ENCODE data around the gene FHOD3.
"Not testable (repeated sequence)": the region's sequence is repeated elsewhere in the genome, so short reads cannot be mapped to it uniquely, and the experiment has no call there.

The FHOD3 gene

GRCh38 chr18:36745219-36745975 lies 447.9 kb downstream of the FHOD3 start:
- no peak overlapping the region for H3K27ac ChIP-seq (ENCODE audit: low read length)
- no peaks in the 10 kb centered on the region for H3K9me3 ChIP-seq (ENCODE audit: control insufficient read depth in 1 of 2, low read length in 2 of 2)
- H3K36me3 ChIP-seq (ENCODE audit: control insufficient read depth in 1 of 2, insufficient read depth in 2 of 2, low read length in 2 of 2) = peaks cover 0 to 31% of the 10 kb centered on the region in 2 donors

DNA sequence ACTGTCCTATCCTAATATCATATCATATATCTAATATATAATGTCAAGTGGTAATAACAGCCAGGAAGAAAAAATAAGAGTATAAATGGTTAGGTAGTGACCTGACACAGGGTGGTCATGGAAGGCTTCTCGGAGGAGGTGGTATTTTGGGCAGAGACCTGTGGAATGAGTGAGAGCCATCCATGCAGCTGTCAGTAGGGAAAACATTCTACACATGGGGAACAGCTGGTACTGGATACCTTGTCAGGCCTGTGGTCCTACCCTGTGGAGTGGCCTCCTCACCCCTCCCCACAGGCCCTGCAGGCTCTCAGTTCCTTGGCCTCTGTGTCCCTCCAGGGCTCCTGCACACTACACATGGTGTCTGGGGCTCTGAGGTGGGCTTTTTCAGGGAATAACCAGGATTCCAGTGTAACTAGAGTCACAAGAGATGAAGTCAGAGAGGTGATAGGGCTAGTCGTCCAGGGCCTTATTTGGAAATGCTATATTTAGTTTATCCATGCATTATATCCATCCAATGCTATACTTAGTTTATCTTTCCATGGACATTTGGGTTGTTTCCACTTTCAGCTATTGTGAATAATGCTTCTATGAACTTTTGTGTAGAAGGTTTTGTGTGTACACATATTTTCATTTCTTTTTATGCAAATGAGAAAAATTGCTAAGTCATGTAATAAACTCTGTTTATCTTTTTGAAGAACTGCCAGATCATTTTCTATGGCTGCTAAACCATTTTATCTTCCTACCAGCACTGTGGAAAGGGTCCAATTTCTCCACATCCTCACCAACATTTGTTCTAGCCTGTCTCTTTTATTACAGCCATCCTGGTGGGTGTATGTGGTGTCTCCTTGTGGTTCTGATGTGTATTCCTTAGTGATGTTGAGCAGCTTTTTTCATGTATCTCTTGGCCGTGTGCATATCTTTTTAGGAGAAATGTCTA lies 455.7 kb downstream of the FHOD3 start:
- H3K9me3 ChIP-seq (ENCODE audit: control insufficient read depth in 1 of 2, low read length in 2 of 2) = no peaks in the 10 kb centered on the region
- H3K27me3 ChIP-seq (ENCODE audit: low read depth, low read length) = no peaks in the 10 kb centered on the region
- no peaks in the 10 kb centered on the region for H3K36me3 ChIP-seq (ENCODE audit: control insufficient read depth in 1 of 2, insufficient read depth in 2 of 2, low read length in 2 of 2)
- H3K4me1 ChIP-seq (ENCODE audit: control insufficient read depth in 1 of 2, insufficient read depth in 2 of 2, low read length in 2 of 2) = peaks cover 0 to 4% of the 10 kb centered on the region in 2 donors
- no peak overlapping the region for H3K4me3 ChIP-seq (ENCODE audit: low read depth in 1 of 2, low read length in 2 of 2)
- no peak overlapping the region for H3K27ac ChIP-seq (ENCODE audit: low read length)

More at GRCh38 chr18:36745219-36745975, 447.9 kb downstream of the FHOD3 start:
- no peak overlapping the region for H3K4me3 ChIP-seq (ENCODE audit: low read depth in 1 of 2, low read length in 2 of 2)
- no peaks in the 10 kb centered on the region for H3K4me1 ChIP-seq (ENCODE audit: control insufficient read depth in 1 of 2, insufficient read depth in 2 of 2, low read length in 2 of 2)
- H3K27me3 ChIP-seq (ENCODE audit: low read depth, low read length) = no peaks in the 10 kb centered on the region

GRCh38 chr18:36756242-36756641 lies 458.7 kb downstream of the FHOD3 start:
- H3K4me1 ChIP-seq (ENCODE audit: control insufficient read depth in 1 of 2, insufficient read depth in 2 of 2, low read length in 2 of 2) = peaks cover 0 to 4% of the 10 kb centered on the region in 2 donors
- no peaks in the 10 kb centered on the region for H3K9me3 ChIP-seq (ENCODE audit: control insufficient read depth in 1 of 2, low read length in 2 of 2)
- H3K4me3 ChIP-seq (ENCODE audit: low read depth in 1 of 2, low read length in 2 of 2) = no peak overlapping the region
- H3K36me3 ChIP-seq (ENCODE audit: control insufficient read depth in 1 of 2, insufficient read depth in 2 of 2, low read length in 2 of 2) = peaks cover 0 to 9% of the 10 kb centered on the region in 2 donors
- H3K27ac ChIP-seq (ENCODE audit: low read length) = no peak overlapping the region
- no peaks in the 10 kb centered on the region for H3K27me3 ChIP-seq (ENCODE audit: low read depth, low read length)

GRCh38 chr18:36757081-36757480 lies 459.6 kb downstream of the FHOD3 start:
- Histone ChIP-seq H3K27me3 (ENCODE audit: low read depth, low read length) (no peaks in the 10 kb centered on the region), H3K27ac (ENCODE audit: low read length) (no peak overlapping the region), H3K36me3 (ENCODE audit: control insufficient read depth in 1 of 2, insufficient read depth in 2 of 2, low read length in 2 of 2) (peaks cover 0 to 13% of the 10 kb centered on the region in 2 donors), H3K4me1 (ENCODE audit: control insufficient read depth in 1 of 2, insufficient read depth in 2 of 2, low read length in 2 of 2) (peaks cover 0 to 4% of the 10 kb centered on the region in 2 donors), H3K4me3 (ENCODE audit: low read depth in 1 of 2, low read length in 2 of 2) (no peak overlapping the region), H3K9me3 (ENCODE audit: control insufficient read depth in 1 of 2, low read length in 2 of 2) (no peaks in the 10 kb centered on the region)

DNA sequence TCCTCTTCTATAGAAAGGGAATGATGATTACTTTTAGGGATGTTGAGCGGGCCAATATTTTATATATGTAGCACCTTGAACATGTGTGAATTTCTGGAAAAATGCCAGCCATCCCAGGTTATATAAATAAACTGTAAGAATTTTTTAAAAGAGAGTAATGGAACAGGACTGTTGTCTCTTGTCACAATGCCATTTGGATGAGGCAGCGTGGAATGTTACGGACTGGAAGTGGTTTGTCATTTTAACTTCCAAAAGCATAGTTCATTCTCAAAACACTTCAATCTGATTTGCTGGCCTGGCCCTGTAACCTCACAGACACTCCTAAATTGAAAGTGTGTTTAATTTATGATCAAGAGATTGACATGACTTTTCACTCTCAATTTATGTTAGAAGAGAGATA lies 460.5 kb downstream of the FHOD3 start:
- no peaks in the 10 kb centered on the region for H3K27me3 ChIP-seq (ENCODE audit: low read depth, low read length)
- H3K9me3 ChIP-seq (ENCODE audit: control insufficient read depth in 1 of 2, low read length in 2 of 2) = no peaks in the 10 kb centered on the region
- H3K27ac ChIP-seq (ENCODE audit: low read length) = no peak overlapping the region
- H3K4me3 ChIP-seq (ENCODE audit: low read depth in 1 of 2, low read length in 2 of 2) = no peak overlapping the region
- peaks cover 0 to 13% of the 10 kb centered on the region in 2 donors for H3K36me3 ChIP-seq (ENCODE audit: control insufficient read depth in 1 of 2, insufficient read depth in 2 of 2, low read length in 2 of 2)
- peaks cover 0 to 4% of the 10 kb centered on the region in 2 donors for H3K4me1 ChIP-seq (ENCODE audit: control insufficient read depth in 1 of 2, insufficient read depth in 2 of 2, low read length in 2 of 2)

DNA sequence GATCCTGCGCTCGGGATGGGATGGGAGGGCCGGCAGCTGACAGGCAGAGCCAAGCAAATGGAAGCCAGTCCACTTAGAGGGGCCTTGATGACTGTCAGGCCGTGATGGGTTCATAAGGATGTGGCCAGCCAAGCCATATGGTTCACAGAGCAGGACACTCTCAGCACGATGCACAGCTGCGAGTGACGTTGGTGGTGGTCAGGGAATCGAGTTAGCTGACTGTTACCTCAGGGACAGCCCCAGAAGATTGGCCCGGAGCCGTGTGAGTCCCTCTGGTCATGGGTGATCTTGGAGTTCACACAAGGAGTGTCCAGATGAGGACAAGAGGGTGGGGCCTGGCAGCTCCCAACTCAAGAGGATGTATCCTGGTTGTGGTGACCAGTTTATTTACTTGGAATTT lies 461.1 kb downstream of the FHOD3 start:
- Histone ChIP-seq H3K27me3 (ENCODE audit: low read depth, low read length) (no peaks in the 10 kb centered on the region), H3K9me3 (ENCODE audit: control insufficient read depth in 1 of 2, low read length in 2 of 2) (no peaks in the 10 kb centered on the region), H3K4me3 (ENCODE audit: low read depth in 1 of 2, low read length in 2 of 2) (no peak overlapping the region), H3K27ac (ENCODE audit: low read length) (no peak overlapping the region), H3K4me1 (ENCODE audit: control insufficient read depth in 1 of 2, insufficient read depth in 2 of 2, low read length in 2 of 2) (peaks cover 0 to 4% of the 10 kb centered on the region in 2 donors), H3K36me3 (ENCODE audit: control insufficient read depth in 1 of 2, insufficient read depth in 2 of 2, low read length in 2 of 2) (peaks cover 0 to 13% of the 10 kb centered on the region in 2 donors)

DNA sequence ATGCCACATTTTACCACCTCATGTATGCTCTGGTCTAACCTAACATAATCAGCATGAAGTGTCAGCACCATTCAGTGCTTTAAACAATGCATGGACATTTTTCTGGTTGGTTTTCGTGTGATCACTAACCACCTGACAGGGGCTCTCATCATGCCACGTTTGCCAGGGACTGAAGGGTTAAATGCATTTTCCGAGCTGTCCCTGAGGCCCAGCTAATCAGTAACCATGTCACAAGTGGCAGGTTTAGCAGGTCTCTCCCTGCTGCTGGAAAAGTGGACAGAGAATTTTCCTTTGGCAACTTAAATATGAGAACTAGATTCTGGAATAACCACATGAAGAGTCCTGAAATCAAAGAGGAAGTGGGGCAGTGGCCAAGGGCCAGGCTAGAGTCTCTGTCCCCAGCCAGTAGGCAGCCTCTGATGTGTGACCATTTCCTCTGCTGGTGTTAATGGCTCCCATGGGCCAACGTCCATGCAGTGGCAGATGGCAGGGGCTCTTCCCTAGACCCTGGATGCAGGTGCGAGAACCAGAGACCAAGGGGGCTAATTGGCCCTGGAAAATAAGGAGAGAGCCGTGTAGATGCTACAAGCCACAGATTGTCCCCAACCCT lies 461.8 kb downstream of the FHOD3 start:
- no peaks in the 10 kb centered on the region for H3K27me3 ChIP-seq (ENCODE audit: low read depth, low read length)
- peaks cover 0 to 13% of the 10 kb centered on the region in 2 donors for H3K36me3 ChIP-seq (ENCODE audit: control insufficient read depth in 1 of 2, insufficient read depth in 2 of 2, low read length in 2 of 2)
- H3K4me1 ChIP-seq (ENCODE audit: control insufficient read depth in 1 of 2, insufficient read depth in 2 of 2, low read length in 2 of 2) = peaks cover 0 to 4% of the 10 kb centered on the region in 2 donors
- no peaks in the 10 kb centered on the region for H3K9me3 ChIP-seq (ENCODE audit: control insufficient read depth in 1 of 2, low read length in 2 of 2)
- no peak overlapping the region for H3K27ac ChIP-seq (ENCODE audit: low read length)
- no peak overlapping the region for H3K4me3 ChIP-seq (ENCODE audit: low read depth in 1 of 2, low read length in 2 of 2)

DNA sequence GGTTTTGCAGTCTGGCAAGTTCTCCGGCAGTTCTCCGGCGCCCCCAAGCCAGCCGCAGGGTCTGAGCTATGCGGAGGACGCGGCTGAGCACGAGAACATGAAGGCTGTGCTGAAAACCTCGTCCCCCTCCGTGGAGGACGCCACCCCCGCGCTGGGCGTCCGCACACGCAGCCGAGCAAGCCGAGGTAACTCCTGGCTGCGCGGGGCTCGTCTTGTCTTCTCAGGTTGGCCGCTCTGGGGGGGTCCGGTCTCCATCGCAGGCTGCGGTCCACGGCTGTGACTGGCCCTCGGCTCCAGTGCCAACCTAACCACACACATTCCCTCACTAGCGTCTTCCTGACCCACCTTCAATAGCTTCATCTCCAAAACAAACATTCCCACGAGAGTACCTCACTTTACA lies 463.1 kb downstream of the FHOD3 start:
- Histone ChIP-seq H3K4me3 (ENCODE audit: low read depth in 1 of 2, low read length in 2 of 2) (no peak overlapping the region), H3K4me1 (ENCODE audit: control insufficient read depth in 1 of 2, insufficient read depth in 2 of 2, low read length in 2 of 2) (peaks cover 0 to 4% of the 10 kb centered on the region in 2 donors), H3K9me3 (ENCODE audit: control insufficient read depth in 1 of 2, low read length in 2 of 2) (no peaks in the 10 kb centered on the region), H3K27ac (ENCODE audit: low read length) (no peak overlapping the region), H3K36me3 (ENCODE audit: control insufficient read depth in 1 of 2, insufficient read depth in 2 of 2, low read length in 2 of 2) (peaks cover 0 to 13% of the 10 kb centered on the region in 2 donors), H3K27me3 (ENCODE audit: low read depth, low read length) (no peaks in the 10 kb centered on the region)

- H3K9me3 ChIP-seq (ENCODE audit: control insufficient read depth in 1 of 2, low read length in 2 of 2) = no peaks in the 10 kb centered on the region
- no peaks in the 10 kb centered on the region for H3K27me3 ChIP-seq (ENCODE audit: low read depth, low read length)
- H3K36me3 ChIP-seq (ENCODE audit: control insufficient read depth in 1 of 2, insufficient read depth in 2 of 2, low read length in 2 of 2) = peaks cover 0 to 13% of the 10 kb centered on the region in 2 donors
- peaks cover 0 to 4% of the 10 kb centered on the region in 2 donors for H3K4me1 ChIP-seq (ENCODE audit: control insufficient read depth in 1 of 2, insufficient read depth in 2 of 2, low read length in 2 of 2)
- no peak overlapping the region for H3K27ac ChIP-seq (ENCODE audit: low read length)
- H3K4me3 ChIP-seq (ENCODE audit: low read depth in 1 of 2, low read length in 2 of 2) = no peak overlapping the region
These were observed 463.7 kb downstream of the FHOD3 start for GRCh38 chr18:36761186-36761698.

DNA sequence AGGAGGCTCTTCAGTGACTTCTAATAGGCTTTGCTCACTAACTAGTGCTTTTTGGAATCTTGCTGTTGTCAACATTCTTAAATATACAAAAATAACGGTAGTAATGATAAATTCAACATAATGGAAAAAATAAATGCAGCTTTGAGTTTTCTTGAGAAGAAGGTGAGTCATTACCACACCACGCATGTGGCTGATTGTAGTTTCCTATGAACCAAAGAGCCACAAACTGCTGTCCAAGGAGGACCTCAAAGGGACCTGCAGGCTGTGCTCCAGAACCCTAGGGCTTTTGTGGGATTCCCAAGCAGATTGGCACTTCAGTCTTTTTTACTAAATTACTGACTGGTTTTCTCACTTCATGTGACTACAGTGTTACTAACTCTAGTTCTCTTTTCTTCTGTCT lies 464.6 kb downstream of the FHOD3 start:
- Histone ChIP-seq H3K4me3 (ENCODE audit: low read depth in 1 of 2, low read length in 2 of 2) (no peak overlapping the region), H3K36me3 (ENCODE audit: control insufficient read depth in 1 of 2, insufficient read depth in 2 of 2, low read length in 2 of 2) (peaks cover 0 to 13% of the 10 kb centered on the region in 2 donors), H3K27ac (ENCODE audit: low read length) (no peak overlapping the region), H3K9me3 (ENCODE audit: control insufficient read depth in 1 of 2, low read length in 2 of 2) (no peaks in the 10 kb centered on the region), H3K27me3 (ENCODE audit: low read depth, low read length) (no peaks in the 10 kb centered on the region), H3K4me1 (ENCODE audit: control insufficient read depth in 1 of 2, insufficient read depth in 2 of 2, low read length in 2 of 2) (no peaks in the 10 kb centered on the region)

- H3K4me3 ChIP-seq (ENCODE audit: low read depth in 1 of 2, low read length in 2 of 2); H3K9me3 ChIP-seq (ENCODE audit: control insufficient read depth in 1 of 2, low read length in 2 of 2); H3K27ac ChIP-seq (ENCODE audit: low read length); H3K4me1 ChIP-seq (ENCODE audit: control insufficient read depth in 1 of 2, insufficient read depth in 2 of 2, low read length in 2 of 2); H3K27me3 ChIP-seq (ENCODE audit: low read depth, low read length): not testable (repeated sequence)
- peaks cover 0 to 13% of the 10 kb centered on the region in 2 donors for H3K36me3 ChIP-seq (ENCODE audit: control insufficient read depth in 1 of 2, insufficient read depth in 2 of 2, low read length in 2 of 2)
These were observed 465.5 kb downstream of the FHOD3 start for GRCh38 chr18:36762965-36763364.
